MM.1S (cell line): ENCODE data around the gene INS.

ENCODE experiments used
- CTCF ChIP-seq: fragments of 300-600 bp; sonication (generic); IDR thresholded peaks from 2 replicates; pipeline ENCODE4 v1.5.1; 2016; ENCODE audit warnings: antibody characterized with exemption, low read length, mixed read lengths
- EZH2 ChIP-seq: fragments of 300-600 bp; sonication (generic); optimal IDR thresholded peaks from 2 replicates; pipeline ENCODE3; 2017; ENCODE audit warnings: low read depth, mild to moderate bottlenecking, antibody characterized with exemption, low read length, mixed read lengths
- EZH2phosphoT487 ChIP-seq: fragments of 300-600 bp; sonication (generic); IDR thresholded peaks from 2 replicates; pipeline ENCODE4 v1.6.1; 2018; ENCODE audit warnings: antibody characterized with exemption, low read length

- TF ChIP-seq CTCF (no peak), EZH2 (no peak), EZH2phosphoT487 (no peak)
Observed at GRCh38 chr11:2210366-2211112, 49.5 kb upstream of the INS start.
